NCI-H526 (cell line): ENCODE results near the gene MACROD2.
A peak's percentile ranks its signal among the peaks of the same experiment; 100 is the strongest.

Experiments
- DNase-seq, 2 experiments: peaks; one replicate each; lab custom pipeline; 2025; lab: John Stamatoyannopoulos, UW

The MACROD2 gene

GRCh38 chr20:15917283-15917682 lies 1922.0 kb downstream of the MACROD2 start:
- DNase-seq: no peak

GRCh38 chr20:15918631-15919030 lies 1923.3 kb downstream of the MACROD2 start:
- DNase-seq: no peak

GRCh38 chr20:15919118-15919517 lies 1923.8 kb downstream of the MACROD2 start:
- no peak for DNase-seq

DNA sequence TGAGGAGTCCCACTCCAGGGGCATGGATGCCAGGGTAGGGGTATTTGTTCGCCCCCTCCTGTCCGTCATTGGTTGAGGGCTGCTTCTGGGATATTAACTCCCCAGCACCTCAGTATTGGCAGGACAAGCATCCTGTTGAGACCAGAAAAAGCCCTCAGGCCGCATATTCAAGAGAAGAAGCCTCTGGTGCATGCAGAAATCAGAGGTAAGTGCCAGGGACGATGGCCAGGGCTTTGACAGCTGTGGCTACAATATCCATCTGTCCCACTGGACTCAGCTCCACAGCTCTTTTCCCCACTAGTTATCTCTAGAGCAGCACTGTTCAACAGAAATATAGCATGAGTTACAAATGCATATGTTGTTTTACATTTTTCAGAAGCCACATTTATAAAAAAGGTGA lies 1926.6 kb downstream of the MACROD2 start:
- DNase-seq: no peak

GRCh38 chr20:15922556-15922955 lies 1927.2 kb downstream of the MACROD2 start:
- no peak for DNase-seq

DNA sequence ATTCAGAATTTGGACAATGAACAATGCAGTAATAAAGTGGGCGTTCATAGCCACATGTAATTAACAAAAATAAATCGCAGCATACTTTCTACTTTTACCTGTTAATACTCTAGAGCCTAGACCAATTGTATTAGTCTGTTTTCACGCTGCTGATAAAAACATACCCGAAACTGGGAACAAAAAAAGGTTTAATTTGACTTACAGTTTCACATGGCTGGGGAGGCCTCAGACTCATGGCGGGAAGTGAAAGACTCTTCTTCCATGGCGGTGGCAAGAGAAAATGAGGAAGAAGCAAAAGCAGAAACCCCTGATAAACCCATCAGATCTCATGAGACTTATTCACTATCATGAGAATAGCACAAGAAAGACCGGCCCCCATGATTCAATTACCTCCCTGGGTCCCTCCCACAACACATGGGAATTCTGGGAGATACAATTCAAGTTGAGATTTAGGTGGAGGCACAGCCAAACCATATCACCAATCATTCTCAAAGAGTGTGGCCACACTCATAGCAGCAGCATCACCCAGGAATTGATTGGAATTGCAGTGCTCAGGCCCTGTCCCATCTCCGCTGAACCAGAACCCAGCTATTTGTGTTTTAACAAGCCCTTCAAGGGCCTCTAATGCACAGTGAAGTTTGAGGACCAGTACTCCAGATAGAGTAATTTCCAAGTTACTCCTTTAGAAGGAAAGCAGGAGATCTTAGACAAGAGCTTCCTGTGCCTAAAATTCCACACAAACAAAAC lies 1927.9 kb downstream of the MACROD2 start:
- no peak for DNase-seq

GRCh38 chr20:15924556-15924955 lies 1929.2 kb downstream of the MACROD2 start:
- no peak for DNase-seq

GRCh38 chr20:15925376-15925775 lies 1930.1 kb downstream of the MACROD2 start:
- no peak for DNase-seq

DNA sequence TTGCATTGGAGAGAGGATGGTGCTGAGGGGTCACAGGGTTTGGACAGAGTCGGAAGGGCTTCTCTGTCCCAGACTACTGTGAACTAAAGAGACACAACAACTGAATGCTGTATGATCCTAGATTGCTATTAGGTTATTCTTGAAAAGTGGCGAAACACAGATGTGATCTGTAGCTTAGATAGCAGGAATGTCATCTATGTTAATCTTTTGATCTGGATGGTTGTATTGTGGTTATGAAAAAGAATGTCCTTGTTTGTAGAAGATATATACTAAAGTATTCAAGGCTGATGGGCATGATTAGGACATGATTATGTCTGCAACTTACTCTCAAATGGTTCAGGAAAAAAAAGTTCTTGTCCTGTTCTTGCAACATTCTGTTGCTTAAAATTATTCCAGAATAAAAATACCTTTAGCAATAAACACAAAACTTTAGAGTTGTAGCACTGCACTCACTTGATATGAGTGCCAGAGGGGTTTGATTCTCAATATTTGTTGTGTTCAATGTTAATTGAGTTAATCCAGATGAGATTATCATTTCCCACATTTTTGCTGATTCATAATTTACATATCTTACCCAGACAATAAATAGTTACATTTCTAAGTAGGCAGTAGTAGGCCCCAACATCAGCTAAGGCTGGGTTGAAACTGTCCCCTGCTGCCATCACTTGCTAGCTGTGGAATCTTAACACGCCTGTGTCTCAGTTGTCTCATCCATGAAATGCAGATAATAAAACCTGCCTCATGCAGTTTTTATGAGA lies 1932.8 kb downstream of the MACROD2 start:
- DNase-seq: no peak

DNA sequence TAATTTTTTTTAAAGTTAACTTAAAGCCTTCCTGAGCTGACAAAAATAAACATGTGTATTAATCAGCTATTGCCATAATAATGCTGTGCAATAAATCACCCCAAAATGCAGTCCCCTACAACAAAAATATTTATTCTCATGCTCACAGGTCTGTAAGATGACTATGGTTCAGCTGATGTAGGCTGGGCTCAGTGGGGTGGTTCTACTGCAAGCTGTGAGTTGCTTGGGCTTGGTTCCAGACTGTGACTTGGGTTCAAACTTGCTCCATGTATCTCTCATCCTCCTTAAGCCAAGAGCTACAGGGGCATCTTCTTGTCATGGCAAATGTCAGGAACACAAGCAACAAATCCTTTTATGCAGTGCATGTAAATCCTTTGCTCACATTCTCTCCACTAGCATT lies 1933.6 kb downstream of the MACROD2 start:
- no peak for DNase-seq

- DNase-seq: peak; percentile 5 to 72
Observed at GRCh38 chr20:15930311-15931305, 1935.3 kb downstream of the MACROD2 start.

- DNase-seq: no peak
Observed at GRCh38 chr20:15931897-15932296, 1936.6 kb downstream of the MACROD2 start.

GRCh38 chr20:15937179-15937578 lies 1941.9 kb downstream of the MACROD2 start:
- DNase-seq: no peak

- DNase-seq: no peak
Observed at GRCh38 chr20:15938847-15939246, 1943.5 kb downstream of the MACROD2 start.

GRCh38 chr20:15940127-15940526 lies 1944.8 kb downstream of the MACROD2 start:
- no peak for DNase-seq

DNA sequence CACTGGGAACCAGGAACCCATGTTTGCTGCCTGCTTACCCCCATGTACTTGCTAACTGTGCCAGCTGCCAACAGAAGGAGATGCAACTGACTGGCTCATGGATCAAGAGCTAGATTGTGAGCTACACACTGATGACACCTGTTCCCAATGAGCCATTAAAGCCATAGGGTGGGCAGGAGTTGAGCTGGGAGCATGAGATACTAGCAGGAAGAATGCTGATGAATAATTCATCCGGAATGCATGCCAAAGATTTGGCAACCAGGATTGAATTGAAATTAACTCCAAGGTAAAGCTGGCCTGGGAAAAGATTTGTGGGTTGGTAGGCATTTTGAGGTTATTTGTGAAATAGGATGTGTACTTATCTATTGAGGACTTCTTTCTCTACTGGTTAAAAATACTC lies 1946.8 kb downstream of the MACROD2 start:
- no peak for DNase-seq

DNA sequence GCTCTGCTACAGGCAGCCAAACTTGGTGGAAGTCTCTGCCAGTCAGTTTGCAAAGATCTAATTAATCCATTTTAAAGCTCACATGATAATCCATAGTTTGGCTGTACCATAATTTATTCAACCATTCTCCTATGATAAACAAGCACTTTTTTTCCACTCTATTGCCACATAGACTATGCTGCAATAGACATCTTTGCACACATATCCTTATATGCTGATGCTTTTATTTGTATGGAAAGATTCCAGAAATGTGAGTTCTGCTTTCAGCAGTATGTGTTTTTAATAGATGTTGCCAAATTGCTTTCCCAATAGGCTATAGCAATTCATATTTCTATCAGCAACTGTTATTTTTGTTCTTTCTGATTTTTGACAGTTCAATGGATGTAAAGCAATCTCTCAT lies 1950.0 kb downstream of the MACROD2 start:
- no peak for DNase-seq

DNA sequence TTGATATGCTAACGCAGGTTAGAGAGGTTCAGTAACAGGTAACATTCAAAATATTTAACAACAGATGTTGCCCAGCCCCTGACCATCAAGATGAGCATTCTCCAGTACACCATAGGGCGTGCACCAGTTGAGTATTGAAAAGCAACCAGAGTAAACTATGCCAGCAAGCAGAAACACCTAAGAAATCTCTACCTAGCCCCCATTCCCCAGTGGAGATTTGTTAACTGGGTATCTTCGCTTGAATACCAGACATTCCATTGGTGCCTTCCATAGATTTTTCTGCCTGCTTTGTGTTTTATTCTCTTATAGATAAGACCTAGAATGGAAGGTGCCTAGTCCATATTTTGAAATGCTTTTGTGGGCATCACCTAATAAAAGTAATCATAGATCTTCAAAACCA lies 1954.1 kb downstream of the MACROD2 start:
- no peak for DNase-seq

DNA sequence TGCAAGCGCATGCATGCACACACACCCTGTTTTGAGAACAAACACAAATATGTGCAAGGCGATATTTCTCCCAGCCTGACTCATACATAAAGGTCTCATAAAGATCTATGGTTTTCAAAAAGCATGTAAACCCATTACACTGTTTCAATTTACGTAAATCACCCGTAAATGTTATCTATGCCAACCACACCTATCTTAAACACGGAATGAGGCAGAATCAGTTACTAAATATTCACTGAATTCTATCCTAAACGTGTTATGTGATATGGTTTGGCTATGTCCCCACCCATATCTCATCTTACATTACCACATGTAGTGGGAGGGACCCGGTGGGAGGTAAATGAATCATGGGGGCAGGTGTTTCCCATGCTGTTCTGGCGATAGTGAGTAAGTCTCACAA lies 1956.3 kb downstream of the MACROD2 start:
- DNase-seq: no peak

DNA sequence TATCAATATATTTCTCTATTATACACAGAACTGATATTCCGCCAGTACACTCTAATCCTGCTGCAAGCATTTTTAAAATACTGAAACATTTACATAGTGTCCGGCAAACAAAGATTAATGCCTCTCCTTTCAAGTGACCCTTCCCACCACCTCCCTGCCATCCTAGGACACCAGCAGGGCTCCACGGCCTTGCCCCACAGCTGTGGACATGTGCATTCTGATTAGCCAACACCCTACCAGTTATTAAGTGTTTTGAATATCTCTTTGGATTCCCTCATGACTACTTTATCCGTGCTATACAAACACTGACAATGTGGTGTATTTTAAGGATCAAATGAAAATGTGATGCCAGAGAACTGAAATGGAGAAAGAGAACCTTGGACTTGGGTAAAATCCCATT lies 1962.8 kb downstream of the MACROD2 start:
- DNase-seq: no peak

GRCh38 chr20:15965165-15965564 lies 1969.8 kb downstream of the MACROD2 start:
- DNase-seq: no peak

GRCh38 chr20:15967334-15967733 lies 1972.0 kb downstream of the MACROD2 start:
- no peak for DNase-seq
